Activated CD4-positive, alpha-beta T cell treated with anti-CD3 and anti-CD28 coated beads, Interleukin-2, amount 50 U/mL, for 48 hours (primary cell): ENCODE data around the gene GLIPR1.
"Not testable (repeated sequence)": the region's sequence is repeated elsewhere in the genome, so short reads cannot be mapped to it uniquely, and the experiment has no call there.

Experiments
- DNase-seq, 2 experiments: peaks; one replicate each; pipeline ENCODE4 v3.0.0-alpha.2; 2020

Gene GLIPR1

GRCh38 chr12:75476071-75476470 is 4.5 kb upstream of the GLIPR1 start:
- peak; percentile 40 to 65 for DNase-seq

GRCh38 chr12:75477137-75477536 is 3.4 kb upstream of the GLIPR1 start:
- no peak for DNase-seq

DNA sequence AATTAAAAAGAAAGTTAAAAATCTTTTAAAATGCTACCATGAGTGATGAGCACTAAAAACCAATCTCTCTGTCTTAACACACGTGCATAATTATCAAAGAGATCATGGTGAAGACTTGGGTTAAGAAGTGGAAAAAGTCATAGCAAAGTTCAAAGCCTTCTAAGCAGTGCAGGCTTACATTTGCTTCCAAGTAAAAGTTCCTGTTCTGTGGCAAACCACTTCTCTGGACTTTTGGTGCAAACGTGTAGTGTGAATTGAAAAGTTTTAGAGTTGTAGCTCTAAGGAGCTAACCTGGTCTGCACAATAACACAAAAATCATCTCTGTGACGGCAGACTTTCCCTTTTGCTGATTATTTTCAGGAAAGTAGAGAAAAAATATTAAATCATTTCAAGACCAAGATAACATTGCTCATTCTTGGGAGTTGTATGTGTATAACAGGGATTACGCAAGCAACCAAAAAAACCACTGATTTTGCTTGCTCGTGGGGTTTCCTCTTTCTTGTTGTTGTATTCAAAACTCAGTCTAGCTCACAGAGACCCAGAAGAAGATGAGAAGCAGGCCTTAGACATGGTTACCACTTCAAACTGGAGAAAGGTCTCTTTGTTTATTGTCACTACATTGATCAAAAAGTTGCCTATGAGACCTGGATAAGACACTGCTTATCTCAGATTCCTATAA is 2.3 kb upstream of the GLIPR1 start:
- no peak for DNase-seq

DNA sequence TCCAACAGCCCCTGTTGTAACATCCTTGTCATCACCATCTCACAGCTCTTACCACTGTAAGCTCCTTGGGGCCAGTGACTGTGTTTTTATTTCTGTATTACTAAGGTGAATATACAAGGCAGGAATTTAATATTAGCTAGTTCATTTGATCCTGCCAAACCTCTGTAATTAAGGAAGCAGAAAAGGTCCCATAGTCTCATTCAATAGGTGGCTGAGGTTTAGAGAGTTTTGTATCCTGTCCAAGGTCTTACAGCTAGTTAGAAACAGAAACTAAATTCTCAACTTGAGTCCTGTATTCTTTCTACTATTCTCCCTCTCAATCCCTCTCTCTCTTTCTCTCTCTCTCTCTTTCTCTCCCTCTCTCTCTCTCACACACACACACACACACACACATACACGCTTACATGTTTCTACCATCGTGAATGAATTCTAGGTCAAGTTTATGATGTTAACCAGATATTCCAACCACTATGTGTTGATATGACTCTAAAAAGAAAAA is 543 bp upstream of the GLIPR1 start:
- no peak for DNase-seq

- no peak for DNase-seq
Observed at GRCh38 chr12:75481013-75481705, 604 bp downstream of the GLIPR1 start.

DNA sequence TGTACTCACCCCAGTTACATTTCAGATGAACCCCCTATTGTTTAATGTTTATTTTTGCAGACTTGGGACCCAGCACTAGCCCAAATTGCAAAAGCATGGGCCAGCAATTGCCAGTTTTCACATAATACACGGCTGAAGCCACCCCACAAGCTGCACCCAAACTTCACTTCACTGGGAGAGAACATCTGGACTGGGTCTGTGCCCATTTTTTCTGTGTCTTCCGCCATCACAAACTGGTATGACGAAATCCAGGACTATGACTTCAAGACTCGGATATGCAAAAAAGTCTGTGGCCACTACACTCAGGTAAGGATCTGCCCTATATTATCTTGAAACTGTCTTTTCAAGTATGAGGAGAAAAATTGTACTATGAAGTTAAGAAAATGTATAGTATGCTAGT is 1.2 kb downstream of the GLIPR1 start:
- no peak for DNase-seq

DNA sequence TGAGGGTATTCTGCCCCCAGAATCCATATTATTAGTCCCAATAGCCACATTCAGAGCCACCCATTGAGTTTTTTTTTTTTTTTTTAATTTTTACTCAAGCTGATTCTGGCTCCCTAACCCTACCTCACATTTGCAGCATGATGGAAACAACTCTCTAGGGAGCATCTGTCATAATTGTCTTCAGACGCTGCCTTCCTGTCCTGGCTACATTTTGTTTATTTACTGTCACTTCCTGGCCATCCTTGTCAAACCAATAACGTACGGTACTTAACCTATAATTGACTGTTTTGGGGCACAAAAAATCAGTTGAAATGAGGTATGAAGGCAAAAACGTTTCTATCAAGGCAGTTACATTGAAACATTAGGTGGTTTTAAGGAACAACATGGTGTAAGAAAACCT is 2.1 kb downstream of the GLIPR1 start:
- DNase-seq: no peak

GRCh38 chr12:75483431-75483830 is 2.9 kb downstream of the GLIPR1 start:
- DNase-seq: no peak

DNA sequence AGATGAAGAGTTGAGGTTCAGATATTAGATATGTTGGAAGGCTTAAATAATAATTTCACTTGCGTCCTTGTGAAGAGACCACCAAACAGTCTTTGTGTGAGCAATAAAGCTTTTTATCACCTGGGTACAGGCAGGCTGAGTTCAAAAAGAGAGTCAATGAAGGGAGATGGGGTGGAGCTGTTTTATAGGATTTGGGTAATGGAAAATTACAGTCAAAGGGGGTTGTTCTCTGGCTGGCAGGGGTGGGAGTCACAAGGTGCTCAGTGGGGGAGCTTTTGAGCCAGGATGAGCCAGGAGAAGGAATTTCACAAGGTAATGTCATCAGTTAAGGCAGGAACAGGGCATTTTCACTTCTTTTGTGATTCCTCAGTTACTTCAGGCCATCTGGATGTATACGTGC is 3.9 kb downstream of the GLIPR1 start:
- not testable (repeated sequence) for DNase-seq

DNA sequence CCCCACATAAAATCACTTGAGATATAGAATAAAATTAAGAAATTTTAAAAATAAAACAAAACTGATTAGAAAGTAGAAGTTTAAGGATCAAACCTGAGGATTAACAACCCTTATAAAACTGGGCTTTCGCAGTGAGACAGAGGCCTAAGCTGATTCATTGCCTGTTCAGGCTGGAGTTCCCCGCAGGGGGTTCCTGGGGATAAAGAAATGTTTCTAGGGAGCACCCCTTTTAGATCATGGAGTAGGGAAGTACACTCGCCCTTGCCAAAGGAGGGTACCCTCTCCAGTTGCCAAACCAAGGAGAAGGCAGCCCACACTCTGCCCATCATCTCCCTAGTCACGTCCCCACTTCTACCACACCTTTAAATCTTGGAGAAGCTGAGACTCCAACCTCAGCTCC is 6.8 kb downstream of the GLIPR1 start:
- no peak for DNase-seq

DNA sequence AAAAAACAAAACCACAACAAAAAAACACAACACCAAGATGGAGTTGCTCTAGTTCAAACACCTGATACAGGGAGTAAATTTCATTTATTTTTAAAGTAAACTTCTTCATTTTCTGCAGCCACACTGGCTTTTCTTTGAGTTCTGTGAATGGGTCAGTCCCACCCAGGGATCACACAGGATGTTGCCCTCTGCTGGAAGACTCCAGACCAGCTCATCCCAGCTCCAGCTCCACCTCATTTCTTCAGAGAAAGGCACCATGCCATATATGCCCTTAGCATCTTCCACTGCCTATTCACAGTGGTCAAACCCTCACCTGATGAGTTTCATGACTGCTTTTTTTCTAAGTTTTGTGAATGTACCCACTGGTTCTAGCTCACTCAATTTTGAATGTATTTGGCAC is 8.0 kb downstream of the GLIPR1 start:
- DNase-seq: no peak

GRCh38 chr12:75489187-75489586 is 8.6 kb downstream of the GLIPR1 start:
- DNase-seq: no peak

DNA sequence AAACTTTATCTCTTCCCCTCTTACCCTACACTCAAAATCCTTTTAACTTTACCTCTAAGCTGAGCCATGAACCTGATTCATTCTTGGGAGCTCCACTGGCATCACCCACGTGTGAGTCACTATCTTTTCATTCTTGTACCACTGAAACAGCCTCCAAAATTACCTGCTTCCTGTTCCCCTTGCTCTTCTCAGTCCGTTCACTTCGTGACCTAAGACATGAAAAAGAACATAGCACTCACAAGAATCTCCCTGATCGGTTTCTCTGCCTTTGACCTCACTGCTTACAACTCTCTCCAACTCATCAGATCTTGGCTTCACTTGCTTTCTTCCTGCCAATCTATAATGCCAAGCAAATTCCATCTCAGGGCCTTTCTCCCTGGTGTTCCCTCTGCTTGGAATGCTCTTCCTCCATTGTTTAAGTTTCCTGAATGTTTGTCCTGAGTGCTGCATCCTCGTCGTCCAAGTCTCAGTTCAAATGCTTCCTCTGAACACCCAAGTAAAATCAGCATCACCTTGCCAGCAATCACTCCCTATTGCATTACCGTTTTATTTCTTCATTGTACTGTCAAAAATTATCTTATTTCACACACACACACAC is 9.2 kb downstream of the GLIPR1 start:
- DNase-seq: peak in 1 of 2 experiments; percentile 34

GRCh38 chr12:75491169-75491568 is 10.6 kb downstream of the GLIPR1 start:
- no peak for DNase-seq

- DNase-seq: no peak
Observed at GRCh38 chr12:75503459-75503858, 22.9 kb downstream of the GLIPR1 start.

- no peak for DNase-seq
Observed at GRCh38 chr12:75503866-75504265, 23.3 kb downstream of the GLIPR1 start.

DNA sequence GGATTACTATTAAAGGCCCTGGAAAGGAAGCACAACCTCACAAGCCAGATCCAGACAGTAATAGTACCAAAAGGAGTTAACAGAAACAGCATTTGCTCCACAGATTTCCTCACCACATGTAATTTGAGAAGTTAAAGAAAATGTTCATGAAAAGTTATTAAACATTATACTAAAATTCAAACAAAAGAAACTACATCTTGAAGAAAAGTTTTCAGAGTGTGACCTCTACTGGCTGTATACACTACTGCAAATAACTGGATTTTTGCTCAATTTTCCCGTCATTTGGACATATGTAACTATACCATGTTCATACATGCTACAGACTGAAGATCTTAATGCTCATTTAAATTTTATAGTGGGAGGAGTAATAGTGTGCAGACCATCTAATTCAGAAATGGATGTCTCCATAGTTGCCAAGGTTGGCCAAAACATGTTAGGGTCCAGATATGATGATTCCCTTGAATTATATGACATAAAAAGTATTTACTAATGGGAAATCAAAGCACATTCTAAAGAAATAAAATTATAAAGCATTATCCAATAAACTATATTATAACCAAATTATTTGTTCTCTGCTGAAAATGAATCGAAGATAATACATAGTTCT is 25.3 kb downstream of the GLIPR1 start:
- DNase-seq: no peak

GRCh38 chr12:75507086-75507485 is 26.5 kb downstream of the GLIPR1 start:
- no peak for DNase-seq

DNA sequence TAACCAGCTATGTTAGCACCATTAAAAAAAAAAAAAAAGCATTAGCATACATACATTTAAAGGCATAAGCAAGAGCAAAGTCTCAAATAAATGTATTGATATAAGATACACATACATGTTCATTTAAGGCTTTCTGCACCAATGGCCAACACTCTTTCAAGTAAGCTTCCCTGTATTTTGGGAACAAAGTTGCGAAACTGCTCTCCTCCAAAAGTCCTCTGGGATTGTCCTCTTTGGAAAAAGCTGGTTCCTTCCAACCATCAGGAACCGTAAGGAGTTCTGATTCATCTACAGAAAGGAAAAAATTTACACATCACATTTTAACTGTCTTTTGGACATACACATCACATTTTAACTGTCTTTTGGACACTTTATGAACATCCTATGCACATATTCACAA is 27.6 kb downstream of the GLIPR1 start:
- DNase-seq: no peak

- no peak for DNase-seq
Observed at GRCh38 chr12:75509621-75510020, 29.1 kb downstream of the GLIPR1 start.

DNA sequence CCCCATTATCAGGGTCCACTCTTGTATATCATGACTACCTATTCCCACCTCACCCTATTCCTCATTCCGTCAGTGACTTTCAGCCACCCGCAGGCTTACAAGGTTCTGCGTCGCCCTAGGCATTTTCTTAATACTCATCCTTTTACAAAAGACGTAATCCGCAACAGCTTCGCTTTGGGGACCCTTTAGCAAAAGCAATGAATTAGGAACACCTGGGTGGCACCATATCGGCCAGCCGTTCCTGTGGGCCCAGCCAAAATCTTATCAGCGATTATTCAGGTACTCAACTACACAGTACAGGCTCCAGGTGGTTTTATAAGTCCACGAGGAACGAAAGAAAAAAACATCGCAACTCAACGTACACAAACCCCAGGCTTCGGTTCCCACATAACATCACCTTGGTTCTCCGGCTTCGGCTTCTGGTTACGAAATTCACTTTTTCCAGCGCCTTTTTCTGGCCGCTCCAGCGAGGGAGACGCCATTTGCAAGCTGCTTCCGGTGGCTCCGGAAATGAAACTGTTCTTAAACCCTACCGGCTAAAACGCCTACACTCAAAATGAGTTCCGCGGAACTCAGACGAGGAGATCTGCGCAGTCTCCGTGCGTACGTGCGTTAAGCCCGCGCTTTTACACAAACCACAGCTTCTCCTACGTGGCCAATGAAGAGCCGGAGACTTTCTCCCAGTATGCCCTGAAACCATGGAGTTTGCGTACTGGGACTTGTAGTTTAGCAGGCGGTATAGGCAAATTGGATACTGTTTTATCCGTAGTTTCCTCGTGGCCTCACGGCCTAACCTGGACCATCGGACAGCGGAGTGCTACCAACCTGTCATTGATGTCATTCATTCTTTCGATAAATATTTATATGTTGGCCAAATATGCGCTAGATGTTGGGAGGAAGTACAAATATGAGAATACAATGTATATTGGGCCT is 30.8 kb downstream of the GLIPR1 start, which contains the start of gene KRR1:
TSS of gene KRR1 (minus strand) at position 494 of the 933 bp plus-strand sequence. CDS start at position 482, 12 bp downstream.
- DNase-seq: peak; percentile 86 to 91

- DNase-seq: not testable (repeated sequence)
Observed at GRCh38 chr12:75521224-75521623, 40.7 kb downstream of the GLIPR1 start.
